Activated T-cell treated with anti-CD3 and anti-CD28 coated beads, Interleukin-2, amount 50 U/mL, for 4 hours (primary cell): ENCODE measurements around the gene ZMYM4. TPM values are rescaled to one million over a fixed set of nuclear protein-coding genes. Genes with fewer than 3 reads are reported as not detected.
"Not testable (repeated sequence)": the region's sequence is repeated elsewhere in the genome, so short reads cannot be mapped to it uniquely, and the experiment has no call there.

Experiments used
- ATAC-seq, 2 donors: fragments of 200-7000 bp; cut with Tn5 transposase; one replicate each; pipeline ENCODE4 v1.10.0; 2021
- DNase-seq: peaks from one replicate; pipeline ENCODE4 v3.0.0-alpha.2; 2020
- H3K27me3 Mint-ChIP-seq: one replicate; pipeline ENCODE4 v1.8.0; 2021; ENCODE audit warnings: low read depth, mixed read lengths
- H3K36me3 Mint-ChIP-seq: one replicate; pipeline ENCODE4 v1.8.0; 2022; ENCODE audit warnings: mixed read lengths; ENCODE audit not compliant: insufficient read depth
- H3K4me1 Mint-ChIP-seq: one replicate; pipeline ENCODE4 v1.8.0; 2021; ENCODE audit warnings: low read depth, mixed read lengths
- H3K4me3 Mint-ChIP-seq: one replicate; pipeline ENCODE4 v1.8.0; 2021; ENCODE audit warnings: mild to moderate bottlenecking, moderate library complexity, mixed read lengths
- H3K9me3 Mint-ChIP-seq: one replicate; pipeline ENCODE4 v1.8.0; 2021; ENCODE audit warnings: mixed read lengths
- total RNA-seq, 3 donors: library from RNA; stranded (reverse); gene quantifications; one replicate each; pipeline ENCODE4 v1.2.1, GENCODE V29; 2021

Gene ZMYM4
- total RNA-seq, 3 donors from 2014 or later = 24.2 to 28.9 (median 26.0) TPM

- H3K9me3 Mint-ChIP-seq = no peaks in the 10 kb centered on the region
- H3K4me3 Mint-ChIP-seq = no peak overlapping the region
- H3K4me1 Mint-ChIP-seq = peaks cover 5% of the 10 kb centered on the region
- peaks cover 6% of the 10 kb centered on the region for H3K36me3 Mint-ChIP-seq
- DNase-seq (no peak), ATAC-seq (no peak)
- H3K27me3 Mint-ChIP-seq = no peaks in the 10 kb centered on the region
Measured at GRCh38 chr1:35324486-35324885, 56.0 kb downstream of the ZMYM4 start.

GRCh38 chr1:35326246-35326866 lies 57.8 kb downstream of the ZMYM4 start:
- no peak overlapping the region for H3K4me3 Mint-ChIP-seq

GRCh38 chr1:35331618-35332017 lies 63.1 kb downstream of the ZMYM4 start:
- H3K36me3 Mint-ChIP-seq, DNase-seq, H3K4me1 Mint-ChIP-seq, H3K4me3 Mint-ChIP-seq, H3K27me3 Mint-ChIP-seq, ATAC-seq, H3K9me3 Mint-ChIP-seq: not testable (repeated sequence)

More at GRCh38 chr1:35326246-35326866, 57.8 kb downstream of the ZMYM4 start:
- Mint-ChIP-seq H3K9me3 (no peaks in the 10 kb centered on the region), H3K4me1 (peaks cover 5% of the 10 kb centered on the region), H3K27me3 (no peaks in the 10 kb centered on the region), H3K36me3 (peaks cover 4% of the 10 kb centered on the region)
- no peak for ATAC-seq
- no peak for DNase-seq

- DNase-seq = no peak
- no peak for ATAC-seq
- Mint-ChIP-seq H3K36me3 (peaks cover 8% of the 10 kb centered on the region), H3K4me3 (no peak overlapping the region), H3K27me3 (no peaks in the 10 kb centered on the region), H3K4me1 (no peaks in the 10 kb centered on the region), H3K9me3 (no peaks in the 10 kb centered on the region)
Measured at GRCh38 chr1:35334485-35334884, 66.0 kb downstream of the ZMYM4 start.

GRCh38 chr1:35340519-35340918 lies 72.0 kb downstream of the ZMYM4 start:
- Mint-ChIP-seq H3K36me3 (peaks cover 6% of the 10 kb centered on the region), H3K4me3 (no peak overlapping the region), H3K27me3 (no peaks in the 10 kb centered on the region), H3K9me3 (no peaks in the 10 kb centered on the region), H3K4me1 (peaks cover 6% of the 10 kb centered on the region)
- ATAC-seq (no peak), DNase-seq (no peak)

GRCh38 chr1:35345439-35345981 lies 77.0 kb downstream of the ZMYM4 start:
- Mint-ChIP-seq H3K4me1 (peaks cover 6% of the 10 kb centered on the region), H3K27me3 (no peaks in the 10 kb centered on the region)
- ATAC-seq = no peak

GRCh38 chr1:35350872-35351271 lies 82.4 kb downstream of the ZMYM4 start:
- H3K36me3 Mint-ChIP-seq = peaks cover 8% of the 10 kb centered on the region
- ATAC-seq = no peak

More at GRCh38 chr1:35345439-35345981, 77.0 kb downstream of the ZMYM4 start:
- Mint-ChIP-seq H3K36me3 (peaks cover 3% of the 10 kb centered on the region), H3K9me3 (no peaks in the 10 kb centered on the region), H3K4me3 (no peak overlapping the region)
- DNase-seq = no peak

GRCh38 chr1:35359995-35360394 lies 91.5 kb downstream of the ZMYM4 start:
- ATAC-seq (no peak), DNase-seq (no peak)
- H3K27me3 Mint-ChIP-seq = no peaks in the 10 kb centered on the region
- no peak overlapping the region for H3K4me3 Mint-ChIP-seq
- H3K4me1 Mint-ChIP-seq = peaks cover 13% of the 10 kb centered on the region
- H3K36me3 Mint-ChIP-seq = peaks cover 34% of the 10 kb centered on the region
- H3K9me3 Mint-ChIP-seq = no peaks in the 10 kb centered on the region

More at GRCh38 chr1:35350872-35351271, 82.4 kb downstream of the ZMYM4 start:
- H3K4me3 Mint-ChIP-seq = no peak overlapping the region
- no peak for DNase-seq
- no peaks in the 10 kb centered on the region for H3K9me3 Mint-ChIP-seq
- peaks cover 2% of the 10 kb centered on the region for H3K4me1 Mint-ChIP-seq
- H3K27me3 Mint-ChIP-seq = no peaks in the 10 kb centered on the region

- no peak for ATAC-seq
- Mint-ChIP-seq H3K4me3 (no peak overlapping the region), H3K27me3 (no peaks in the 10 kb centered on the region), H3K36me3 (peaks cover 31% of the 10 kb centered on the region), H3K4me1 (peaks cover 13% of the 10 kb centered on the region), H3K9me3 (no peaks in the 10 kb centered on the region)
- DNase-seq = no peak
Measured at GRCh38 chr1:35361638-35362037, 93.1 kb downstream of the ZMYM4 start.

GRCh38 chr1:35364741-35365140 lies 96.2 kb downstream of the ZMYM4 start:
- Mint-ChIP-seq H3K27me3 (no peaks in the 10 kb centered on the region), H3K9me3 (no peaks in the 10 kb centered on the region), H3K36me3 (peaks cover 24% of the 10 kb centered on the region), H3K4me3 (no peak overlapping the region), H3K4me1 (peaks cover 13% of the 10 kb centered on the region)
- no peak for DNase-seq
- ATAC-seq = no peak

GRCh38 chr1:35367914-35368313 lies 99.4 kb downstream of the ZMYM4 start:
- peaks cover 11% of the 10 kb centered on the region for H3K36me3 Mint-ChIP-seq
- DNase-seq (no peak), ATAC-seq (no peak)
- H3K27me3 Mint-ChIP-seq = no peaks in the 10 kb centered on the region
- no peaks in the 10 kb centered on the region for H3K9me3 Mint-ChIP-seq
- H3K4me1 Mint-ChIP-seq = peaks cover 6% of the 10 kb centered on the region
- no peak overlapping the region for H3K4me3 Mint-ChIP-seq

GRCh38 chr1:35369922-35370671 lies 101.6 kb downstream of the ZMYM4 start:
- DNase-seq (no peak), ATAC-seq (no peak)
- Mint-ChIP-seq H3K27me3 (no peaks in the 10 kb centered on the region), H3K9me3 (no peaks in the 10 kb centered on the region), H3K4me1 (no peaks in the 10 kb centered on the region), H3K4me3 (no peak overlapping the region), H3K36me3 (peaks cover 9% of the 10 kb centered on the region)

- DNase-seq (no peak), ATAC-seq (no peak)
- H3K27me3 Mint-ChIP-seq = no peaks in the 10 kb centered on the region
- no peaks in the 10 kb centered on the region for H3K4me1 Mint-ChIP-seq
- no peaks in the 10 kb centered on the region for H3K9me3 Mint-ChIP-seq
- no peak overlapping the region for H3K4me3 Mint-ChIP-seq
- H3K36me3 Mint-ChIP-seq = peaks cover 10% of the 10 kb centered on the region
Measured at GRCh38 chr1:35371506-35371905, 103.0 kb downstream of the ZMYM4 start.

- Mint-ChIP-seq H3K36me3 (peaks cover 6% of the 10 kb centered on the region), H3K4me1 (no peaks in the 10 kb centered on the region), H3K4me3 (no peak overlapping the region), H3K27me3 (no peaks in the 10 kb centered on the region), H3K9me3 (no peaks in the 10 kb centered on the region)
- DNase-seq (no peak), ATAC-seq (no peak)
Measured at GRCh38 chr1:35377555-35377954, 109.0 kb downstream of the ZMYM4 start.
